Heart right ventricle (tissue), 16 donors: ENCODE measurements around the gene TMEM247. TPM values are rescaled to one million over a fixed set of nuclear protein-coding genes. Genes with fewer than 3 reads are reported as not detected.

ENCODE experiments used
- ATAC-seq, 8 donors: fragments of 200-7000 bp; cut with Tn5 transposase; one replicate each; pipeline ENCODE4 v1.9.1; 2020; ENCODE audit warnings: mild to moderate bottlenecking in 8 of 8, moderate library complexity in 8 of 8, moderate number of reproducible peaks in 1 of 8
- DNase-seq, 2 donors: peaks; one replicate each; pipeline ENCODE4 v3.0.0-alpha.2; 2020
- H3K27ac ChIP-seq, 10 donors: fragments of 200-600 bp; sonication (generic) in 2 of 10; one replicate each; pipeline versions ENCODE4 v1.5.0 to v1.8.0; 2020 to 2022; ENCODE audit warnings: mild to moderate bottlenecking in 3 of 10
- H3K27me3 ChIP-seq, 7 donors: fragments of 200-600 bp; one replicate each; pipeline ENCODE4 v1.8.0; 2021 to 2022; ENCODE audit warnings: mild to moderate bottlenecking in 2 of 7
- H3K36me3 ChIP-seq, 9 donors: fragments of 200-600 bp; sonication (generic) in 1 of 9; one replicate each; pipeline versions ENCODE4 v1.5.0 to v1.8.0; 2020 to 2022; ENCODE audit warnings: mild to moderate bottlenecking in 2 of 9
- H3K4me1 ChIP-seq, 9 donors: fragments of 200-600 bp; sonication (generic) in 1 of 9; one replicate each; pipeline versions ENCODE4 v1.5.0 to v1.8.0; 2020 to 2022; ENCODE audit warnings: mild to moderate bottlenecking in 4 of 9
- H3K4me3 ChIP-seq, 10 donors: fragments of 200-600 bp; sonication (generic) in 2 of 10; one replicate each; pipeline versions ENCODE4 v1.5.0 to v1.8.0; 2020 to 2022; ENCODE audit warnings: mild to moderate bottlenecking in 7 of 10, moderate library complexity in 2 of 10
- H3K9me3 ChIP-seq, 11 donors: fragments of 200-600 bp in 10 of 11; sonication (generic) in 2 of 11; one replicate each; pipeline versions ENCODE4 v1.5.0 to v1.8.0; 2013 to 2022; ENCODE audit warnings: mild to moderate bottlenecking in 2 of 11, control low read depth in 1 of 11, moderate library complexity in 1 of 11
- WGBS, 2 donors: extraction: QIAGEN DNeasy Blood & Tissue Kit; methylation state at CpG; one replicate each; pipeline ENCODE4 v1.1.7; 2013; ENCODE audit warnings: inconsistent platforms in 1 of 2; 5-methylcytosine and 5-hydroxymethylcytosine counted together
- intact Hi-C, 10 donors: fragments of 100-400 bp; cut with DNase I; formaldehyde crosslinking; loops; one replicate each; pipeline versions ENCODE4 v1.11.1 to v1.14.2; 2022
- polyA plus RNA-seq, 2 donors: library from polyadenylated mRNA; stranded (reverse); fragments of 200-250 nt; gene quantifications; one replicate each; pipeline ENCODE4 v1.2.3, GENCODE V29; 2013
- total RNA-seq, 10 donors: library from RNA; stranded (reverse); fragmentation: NEBNext Ultra II Directional in 3 of 10; extraction: Animal tissue kit (Norgen Biotek cat#: 25700) in 3 of 10; gene quantifications; one replicate each; pipeline versions ENCODE4 v1.2.1 to v1.2.4, GENCODE V29; 2021 to 2023
- TF ChIP-seq, protein P1 (sequence below), 9 donors: fragments of 200-600 bp; sonication (generic) in 2 of 9; IDR thresholded peaks; one replicate each; pipeline versions ENCODE4 v1.5.0 to v1.8.0; 2021 to 2022; ENCODE audit warnings: antibody characterized with exemption in 9 of 9, mild to moderate bottlenecking in 5 of 9, moderate library complexity in 1 of 9
- donor health status: Arrhythmogenic right ventricular cardiomyopathy.
- donor health status: ischemic (EF 13 %, LVEDD 7.1; RV severe dilation, severe dysfunction).
- donor health status: healthy with polysubstance abuse.
- donor health status: DM: no; HTN: yes; CAD: no.
- donor health status: DM: no; HTN: no; CAD: no.
- donor health status: ischemic (EF 25% LVEDD 6.9; RV normal size, moderate dysfunction).
- donor health status: ischemic (EF 25% LVEDD 5.7; RV mildly dilated, moderate dysfunction).
- donor health status: healthy.
- donor health status: DM: yes; HTN: yes; CAD: no.
- donor health status: Ischemic cardiomyopathy.
- donor health status: ischemic (EF 35%, LVEDD 5.7; RV mildly dilated, moderate dysfunction).
- donor health status: nonischemic (EF 11% LVEDD 7.7; RV severe dilation, severe dysfunction).
- donor health status: DM: yes; HTN: yes; CAD: no.
- donor health status: PGD.
- donor health status: ischemic (EF 29% LVEDD 5.4; RV normal size, mild dysfunction).
- donor health status: nonischemic (EF 23%, LVEDD 6.1; RV moderate dilation, normal function).

TMEM247 gene
- total and polyA plus RNA-seq, 12 donors: not detected

GRCh38 chr2:46448111-46448510, 31.3 kb upstream of the TMEM247 start:
- H3K4me3 ChIP-seq: no peak overlapping the region
- DNase-seq (no peak), ATAC-seq (no peak)
- H3K4me1 ChIP-seq: peaks cover 0 to 13% (median 0%) of the 10 kb centered on the region in 9 donors
- peaks cover 0 to 16% (median 5%) of the 10 kb centered on the region in 11 donors for H3K9me3 ChIP-seq
- no peaks in the 10 kb centered on the region for H3K36me3 ChIP-seq
- 95 to 96% methylated on average over 6 of the region's 6 CpGs for WGBS, 2 donors
- intact Hi-C loops: no loop called here
- H3K27me3 ChIP-seq: no peaks in the 10 kb centered on the region
- TF ChIP-seq, protein P1, sequence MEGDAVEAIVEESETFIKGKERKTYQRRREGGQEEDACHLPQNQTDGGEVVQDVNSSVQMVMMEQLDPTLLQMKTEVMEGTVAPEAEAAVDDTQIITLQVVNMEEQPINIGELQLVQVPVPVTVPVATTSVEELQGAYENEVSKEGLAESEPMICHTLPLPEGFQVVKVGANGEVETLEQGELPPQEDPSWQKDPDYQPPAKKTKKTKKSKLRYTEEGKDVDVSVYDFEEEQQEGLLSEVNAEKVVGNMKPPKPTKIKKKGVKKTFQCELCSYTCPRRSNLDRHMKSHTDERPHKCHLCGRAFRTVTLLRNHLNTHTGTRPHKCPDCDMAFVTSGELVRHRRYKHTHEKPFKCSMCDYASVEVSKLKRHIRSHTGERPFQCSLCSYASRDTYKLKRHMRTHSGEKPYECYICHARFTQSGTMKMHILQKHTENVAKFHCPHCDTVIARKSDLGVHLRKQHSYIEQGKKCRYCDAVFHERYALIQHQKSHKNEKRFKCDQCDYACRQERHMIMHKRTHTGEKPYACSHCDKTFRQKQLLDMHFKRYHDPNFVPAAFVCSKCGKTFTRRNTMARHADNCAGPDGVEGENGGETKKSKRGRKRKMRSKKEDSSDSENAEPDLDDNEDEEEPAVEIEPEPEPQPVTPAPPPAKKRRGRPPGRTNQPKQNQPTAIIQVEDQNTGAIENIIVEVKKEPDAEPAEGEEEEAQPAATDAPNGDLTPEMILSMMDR (IDR thresholded peaks at IDR 0.05): no peak
- H3K27ac ChIP-seq: no peak overlapping the region

DNA sequence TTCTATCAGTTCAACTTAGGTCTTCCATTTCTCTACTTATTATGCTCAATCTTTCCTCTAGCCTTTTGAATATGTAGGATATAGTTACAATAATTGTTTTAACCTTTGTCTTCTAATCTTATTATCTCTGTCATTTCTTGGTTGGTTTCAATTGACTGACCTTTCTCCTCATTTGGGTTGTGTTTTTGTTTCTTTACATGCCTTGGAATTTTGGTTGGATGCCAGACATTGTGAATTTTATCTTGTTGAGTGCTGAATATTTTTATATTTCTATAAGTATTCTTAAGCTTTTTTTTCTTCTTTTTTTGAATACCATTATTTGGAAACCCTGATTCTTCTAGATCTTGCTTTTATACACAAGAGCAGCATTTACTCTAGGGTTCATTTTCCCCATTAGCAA, 30.7 kb upstream of the TMEM247 start:
- H3K4me1 ChIP-seq: peaks cover 0 to 13% (median 0%) of the 10 kb centered on the region in 9 donors
- ATAC-seq (no peak), DNase-seq (no peak)
- peaks cover 0 to 16% (median 5%) of the 10 kb centered on the region in 11 donors for H3K9me3 ChIP-seq
- intact Hi-C loops: no loop called here
- TF ChIP-seq, protein P1 (IDR thresholded peaks at IDR 0.05): no peak
- H3K36me3 ChIP-seq: no peaks in the 10 kb centered on the region
- H3K27ac ChIP-seq: no peak overlapping the region
- no peaks in the 10 kb centered on the region for H3K27me3 ChIP-seq
- H3K4me3 ChIP-seq: no peak overlapping the region

DNA sequence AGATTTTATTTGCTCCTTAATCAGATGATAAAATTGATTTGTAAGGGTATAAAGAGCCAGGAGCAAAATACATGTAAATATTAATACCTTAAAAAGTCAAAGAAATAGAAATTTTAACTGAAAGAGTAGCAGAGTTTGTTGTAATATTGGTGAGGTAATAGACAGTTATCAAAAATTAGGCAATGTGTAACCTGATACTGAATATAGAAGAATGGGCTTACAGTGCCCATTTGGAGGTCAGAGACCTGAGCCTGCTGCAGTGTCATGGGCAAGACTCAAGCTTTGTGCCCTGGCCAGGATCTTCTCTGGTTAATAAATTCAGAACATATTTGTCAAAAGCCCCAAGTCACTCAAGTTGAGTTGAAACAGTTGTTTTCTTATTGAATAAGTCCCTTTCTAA, 29.7 kb upstream of the TMEM247 start:
- ATAC-seq (no peak), DNase-seq (no peak)
- TF ChIP-seq, protein P1 (IDR thresholded peaks at IDR 0.05): no peak
- Histone ChIP-seq H3K4me1 (peaks cover 0 to 13% (median 0%) of the 10 kb centered on the region in 9 donors), H3K27me3 (no peaks in the 10 kb centered on the region), H3K36me3 (no peaks in the 10 kb centered on the region), H3K4me3 (no peak overlapping the region), H3K27ac (no peak overlapping the region), H3K9me3 (peaks cover 0 to 15% (median 5%) of the 10 kb centered on the region in 11 donors)
- intact Hi-C loops: loop anchor here in 8 of 10 donors (5.0 to 10.0 kb wide), 6 partner anchors 42 to 225 kb away; partner anchors contain the start of gene EPAS1 (in 1 of the 8)

- TF ChIP-seq, protein P1 (IDR thresholded peaks at IDR 0.05): no peak
- DNase-seq (no peak), ATAC-seq (peak in 7 of 8 donors; percentile 25 to 89 (median 68))
- no peaks in the 10 kb centered on the region for H3K9me3 ChIP-seq
- peaks cover 0 to 13% (median 0%) of the 10 kb centered on the region in 9 donors for H3K4me1 ChIP-seq
- H3K27ac ChIP-seq: peak overlapping the region in 1 of 10 donors; percentile 17
- no peaks in the 10 kb centered on the region for H3K27me3 ChIP-seq
- no peak overlapping the region for H3K4me3 ChIP-seq
- WGBS, 2 donors: 56 to 59% methylated on average over 9 of the region's 9 CpGs
- intact Hi-C loops: loop anchor here in 8 of 10 donors (5.0 to 10.0 kb wide), 6 partner anchors 44 to 226 kb away; partner anchors contain the start of gene EPAS1 (in 1 of the 8)
- no peaks in the 10 kb centered on the region for H3K36me3 ChIP-seq
These were observed 28.1 kb upstream of the TMEM247 start for GRCh38 chr2:46451131-46451711.
